Panc1 (cell line): ENCODE results near the gene THOC7.

ENCODE experiments used
- POLR2AphosphoS5 ChIP-seq: IDR thresholded peaks from 2 replicates; pipeline ENCODE4 v1.6.1; 2012; ENCODE audit warnings: mild to moderate bottlenecking, low read depth, low read length, moderate library complexity
- SIN3A ChIP-seq: IDR thresholded peaks from 2 replicates; pipeline ENCODE4 v1.6.1; 2012; ENCODE audit warnings: low read depth, mild to moderate bottlenecking, low read length, moderate library complexity, borderline replicate concordance; ENCODE audit not compliant: insufficient read depth
- TCF7L2 ChIP-seq: IDR thresholded peaks from 2 replicates; pipeline ENCODE4 v1.6.1; 2011; ENCODE audit warnings: mild to moderate bottlenecking, low read depth, low read length, inconsistent platforms
- TF ChIP-seq, protein P1 (sequence below), 2 experiments: IDR thresholded peaks; 2 replicates each; pipeline ENCODE4 v1.6.1; 2011 to 2012; ENCODE audit warnings: low read depth in 2 of 2, control low read depth in 1 of 2, low read length in 1 of 2, mild to moderate bottlenecking in 1 of 2, moderate library complexity in 1 of 2; ENCODE audit not compliant: insufficient read depth in 1 of 2
- TF ChIP-seq, protein P2 (sequence below): fragments of 450-650 bp; IDR thresholded peaks from 2 replicates; pipeline ENCODE4 v1.5.1; 2017; ENCODE audit warnings: mild to moderate bottlenecking

DNA sequence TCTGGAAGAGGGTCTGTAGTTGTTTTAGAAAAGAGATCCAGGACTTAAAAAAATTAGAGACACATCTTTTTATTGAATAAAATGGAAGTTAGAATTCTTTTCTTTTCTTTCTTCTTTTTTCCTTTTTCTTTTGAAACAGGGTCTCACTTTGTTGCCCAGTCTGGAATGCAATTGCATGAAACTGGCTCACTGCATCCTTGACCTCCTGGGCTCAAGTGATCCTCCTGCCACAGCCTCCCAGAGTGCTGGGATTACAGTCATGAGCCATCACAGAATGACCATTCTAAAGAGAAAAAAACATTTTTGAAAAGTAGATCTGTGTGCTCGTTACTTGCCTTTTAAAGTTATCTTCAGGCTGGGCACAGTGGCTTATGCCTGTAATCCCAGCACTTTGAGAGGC, 3.6 kb upstream of the THOC7 start:
- no peak for TF ChIP-seq POLR2AphosphoS5
- TF ChIP-seq, protein P1, sequence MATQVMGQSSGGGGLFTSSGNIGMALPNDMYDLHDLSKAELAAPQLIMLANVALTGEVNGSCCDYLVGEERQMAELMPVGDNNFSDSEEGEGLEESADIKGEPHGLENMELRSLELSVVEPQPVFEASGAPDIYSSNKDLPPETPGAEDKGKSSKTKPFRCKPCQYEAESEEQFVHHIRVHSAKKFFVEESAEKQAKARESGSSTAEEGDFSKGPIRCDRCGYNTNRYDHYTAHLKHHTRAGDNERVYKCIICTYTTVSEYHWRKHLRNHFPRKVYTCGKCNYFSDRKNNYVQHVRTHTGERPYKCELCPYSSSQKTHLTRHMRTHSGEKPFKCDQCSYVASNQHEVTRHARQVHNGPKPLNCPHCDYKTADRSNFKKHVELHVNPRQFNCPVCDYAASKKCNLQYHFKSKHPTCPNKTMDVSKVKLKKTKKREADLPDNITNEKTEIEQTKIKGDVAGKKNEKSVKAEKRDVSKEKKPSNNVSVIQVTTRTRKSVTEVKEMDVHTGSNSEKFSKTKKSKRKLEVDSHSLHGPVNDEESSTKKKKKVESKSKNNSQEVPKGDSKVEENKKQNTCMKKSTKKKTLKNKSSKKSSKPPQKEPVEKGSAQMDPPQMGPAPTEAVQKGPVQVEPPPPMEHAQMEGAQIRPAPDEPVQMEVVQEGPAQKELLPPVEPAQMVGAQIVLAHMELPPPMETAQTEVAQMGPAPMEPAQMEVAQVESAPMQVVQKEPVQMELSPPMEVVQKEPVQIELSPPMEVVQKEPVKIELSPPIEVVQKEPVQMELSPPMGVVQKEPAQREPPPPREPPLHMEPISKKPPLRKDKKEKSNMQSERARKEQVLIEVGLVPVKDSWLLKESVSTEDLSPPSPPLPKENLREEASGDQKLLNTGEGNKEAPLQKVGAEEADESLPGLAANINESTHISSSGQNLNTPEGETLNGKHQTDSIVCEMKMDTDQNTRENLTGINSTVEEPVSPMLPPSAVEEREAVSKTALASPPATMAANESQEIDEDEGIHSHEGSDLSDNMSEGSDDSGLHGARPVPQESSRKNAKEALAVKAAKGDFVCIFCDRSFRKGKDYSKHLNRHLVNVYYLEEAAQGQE (IDR thresholded peaks at IDR 0.05; ENCODE audit: insufficient read depth in 1 of 2, low read depth in 2 of 2, low read length in 1 of 2), result no peak
- TF ChIP-seq, protein P2, sequence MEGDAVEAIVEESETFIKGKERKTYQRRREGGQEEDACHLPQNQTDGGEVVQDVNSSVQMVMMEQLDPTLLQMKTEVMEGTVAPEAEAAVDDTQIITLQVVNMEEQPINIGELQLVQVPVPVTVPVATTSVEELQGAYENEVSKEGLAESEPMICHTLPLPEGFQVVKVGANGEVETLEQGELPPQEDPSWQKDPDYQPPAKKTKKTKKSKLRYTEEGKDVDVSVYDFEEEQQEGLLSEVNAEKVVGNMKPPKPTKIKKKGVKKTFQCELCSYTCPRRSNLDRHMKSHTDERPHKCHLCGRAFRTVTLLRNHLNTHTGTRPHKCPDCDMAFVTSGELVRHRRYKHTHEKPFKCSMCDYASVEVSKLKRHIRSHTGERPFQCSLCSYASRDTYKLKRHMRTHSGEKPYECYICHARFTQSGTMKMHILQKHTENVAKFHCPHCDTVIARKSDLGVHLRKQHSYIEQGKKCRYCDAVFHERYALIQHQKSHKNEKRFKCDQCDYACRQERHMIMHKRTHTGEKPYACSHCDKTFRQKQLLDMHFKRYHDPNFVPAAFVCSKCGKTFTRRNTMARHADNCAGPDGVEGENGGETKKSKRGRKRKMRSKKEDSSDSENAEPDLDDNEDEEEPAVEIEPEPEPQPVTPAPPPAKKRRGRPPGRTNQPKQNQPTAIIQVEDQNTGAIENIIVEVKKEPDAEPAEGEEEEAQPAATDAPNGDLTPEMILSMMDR, result no peak
- no peak for TF ChIP-seq SIN3A
- no peak for TF ChIP-seq TCF7L2
